AG04450 (cell line): ENCODE measurements around the gene COLQ. TPM values are rescaled to one million over a fixed set of nuclear protein-coding genes. Genes with fewer than 3 reads are reported as not detected.

ENCODE experiments used
- CTCF ChIA-PET: fragments of 300-600, 350-600 bp; formaldehyde crosslinking; extraction: SDS; loops from one replicate; lab custom pipeline; 2022; ENCODE audit warnings: antibody characterized with exemption, inconsistent platforms; lab: Charles Lee
- POLR2A ChIA-PET: fragments of 350-600 bp; formaldehyde crosslinking; extraction: SDS; loops from one replicate; lab custom pipeline; 2021; ENCODE audit warnings: antibody characterized with exemption, inconsistent platforms; lab: Yijun Ruan, JAX
- DNase-seq: peaks from one replicate; pipeline ENCODE4 v3.0.0-alpha.2; 2011; ENCODE audit warnings: low read depth, low spot score
- H3K27ac ChIP-seq: one replicate; pipeline ENCODE4 v1.5.1; 2012; ENCODE audit warnings: low read depth, low read length, control low read depth
- H3K27me3 ChIP-seq: one replicate; pipeline ENCODE4 v1.6.0; 2012; ENCODE audit warnings: low read length; ENCODE audit not compliant: control insufficient read depth, insufficient read depth
- H3K4me3 ChIP-seq: 2 replicates; pipeline ENCODE4 v1.5.1; 2011; ENCODE audit warnings: mild to moderate bottlenecking, low read depth, low read length, control low read depth
- H3K9me3 ChIP-seq: 2 replicates; pipeline ENCODE4 v1.5.1; 2012; ENCODE audit warnings: low read length; ENCODE audit not compliant: control insufficient read depth, insufficient read depth
- polyA plus RNA-seq: library from polyadenylated mRNA; depleted of rRNA; stranded (reverse); fragments of >200 nt; gene quantifications from 2 replicates; pipeline ENCODE4 v1.2.3, GENCODE V29; 2011
- TF ChIP-seq, protein P1 (sequence below): IDR thresholded peaks from 2 replicates; pipeline ENCODE4 v1.5.1; 2011; ENCODE audit warnings: low read depth, low read length, control low read depth, inconsistent platforms

The COLQ gene
- polyA plus RNA-seq, 1 experiment, result 0.95 TPM

DNA sequence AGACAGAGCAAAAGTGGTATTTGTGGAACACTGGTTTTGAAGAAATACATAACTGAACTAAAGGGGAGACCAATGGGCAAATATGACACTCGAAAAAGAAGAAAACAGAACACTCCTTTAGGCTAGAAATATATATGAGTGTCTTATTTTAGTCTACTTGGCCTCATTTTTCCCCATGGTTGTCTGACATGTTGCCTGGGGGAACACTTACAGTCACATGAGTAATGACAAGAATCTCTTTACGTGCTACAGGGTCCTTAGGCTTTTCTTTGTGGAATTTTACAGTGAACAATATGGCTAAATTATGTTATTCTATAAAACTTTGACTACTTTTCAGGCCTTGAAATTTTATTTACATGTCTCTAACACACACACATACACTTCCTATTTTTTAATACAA, 111.7 kb downstream of the COLQ start:
- TF ChIP-seq, protein P1, sequence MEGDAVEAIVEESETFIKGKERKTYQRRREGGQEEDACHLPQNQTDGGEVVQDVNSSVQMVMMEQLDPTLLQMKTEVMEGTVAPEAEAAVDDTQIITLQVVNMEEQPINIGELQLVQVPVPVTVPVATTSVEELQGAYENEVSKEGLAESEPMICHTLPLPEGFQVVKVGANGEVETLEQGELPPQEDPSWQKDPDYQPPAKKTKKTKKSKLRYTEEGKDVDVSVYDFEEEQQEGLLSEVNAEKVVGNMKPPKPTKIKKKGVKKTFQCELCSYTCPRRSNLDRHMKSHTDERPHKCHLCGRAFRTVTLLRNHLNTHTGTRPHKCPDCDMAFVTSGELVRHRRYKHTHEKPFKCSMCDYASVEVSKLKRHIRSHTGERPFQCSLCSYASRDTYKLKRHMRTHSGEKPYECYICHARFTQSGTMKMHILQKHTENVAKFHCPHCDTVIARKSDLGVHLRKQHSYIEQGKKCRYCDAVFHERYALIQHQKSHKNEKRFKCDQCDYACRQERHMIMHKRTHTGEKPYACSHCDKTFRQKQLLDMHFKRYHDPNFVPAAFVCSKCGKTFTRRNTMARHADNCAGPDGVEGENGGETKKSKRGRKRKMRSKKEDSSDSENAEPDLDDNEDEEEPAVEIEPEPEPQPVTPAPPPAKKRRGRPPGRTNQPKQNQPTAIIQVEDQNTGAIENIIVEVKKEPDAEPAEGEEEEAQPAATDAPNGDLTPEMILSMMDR, result no peak
- Histone ChIP-seq H3K27me3 (no peaks in the 10 kb centered on the region), H3K9me3 (no peaks in the 10 kb centered on the region), H3K27ac (no peak overlapping the region), H3K4me3 (no peak overlapping the region)
- POLR2A ChIA-PET, result no interaction called here
- no peak for DNase-seq
- CTCF ChIA-PET, result interaction anchor here (0.7 kb wide), 1 partner anchor 207 kb away, joined by 3 read pairs; no protein-coding TSS in a partner anchor

GRCh38 chr3:15409239-15409638, 112.3 kb downstream of the COLQ start:
- no peaks in the 10 kb centered on the region for H3K27me3 ChIP-seq
- ChIA-PET CTCF (interaction anchor here (0.7 to 3.2 kb wide), 2 partner anchors 141 to 206 kb away, joined by 3 to 43 read pairs; no protein-coding TSS in a partner anchor), POLR2A (no interaction called here)
- H3K27ac ChIP-seq, result no peak overlapping the region
- no peak overlapping the region for H3K4me3 ChIP-seq
- TF ChIP-seq, protein P1, result no peak
- DNase-seq, result no peak
- H3K9me3 ChIP-seq, result no peaks in the 10 kb centered on the region

- CTCF ChIA-PET, result interaction anchor here (0.6 to 6.0 kb wide), 66 partner anchors 9 to 479 kb away, joined by 3 to 247 read pairs (median 4); partner anchors contain the start of genes CAPN7 and SH3BP5
- Histone ChIP-seq H3K27me3 (no peaks in the 10 kb centered on the region), H3K27ac (no peak overlapping the region), H3K4me3 (no peak overlapping the region), H3K9me3 (no peaks in the 10 kb centered on the region)
- TF ChIP-seq, protein P1, result peak; percentile 68
- peak; percentile 23 for DNase-seq
- POLR2A ChIA-PET, result no interaction called here
These were observed 116.0 kb downstream of the COLQ start for GRCh38 chr3:15405448-15406050.

DNA sequence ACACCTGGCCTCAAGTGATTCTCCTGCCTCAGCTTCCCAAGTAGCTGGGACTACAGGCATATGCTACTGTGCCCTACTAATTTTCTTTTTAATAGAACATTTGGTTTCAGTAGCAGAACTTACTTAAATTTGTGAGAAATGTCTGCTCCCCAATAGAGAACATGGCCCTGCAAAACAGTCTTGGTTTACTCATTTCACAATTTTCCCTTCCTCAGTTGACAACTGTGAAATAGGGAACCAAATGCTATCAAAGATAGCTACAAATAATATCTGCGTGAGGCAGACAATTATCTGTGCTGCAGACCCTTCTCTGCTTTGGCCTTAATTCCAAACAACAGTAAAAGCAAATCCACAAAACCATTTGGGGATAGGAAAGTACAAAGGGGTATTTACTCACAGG, 116.7 kb downstream of the COLQ start:
- DNase-seq, result no peak
- POLR2A ChIA-PET, result no interaction called here
- Histone ChIP-seq H3K27me3 (no peaks in the 10 kb centered on the region), H3K4me3 (no peak overlapping the region), H3K9me3 (no peaks in the 10 kb centered on the region), H3K27ac (no peak overlapping the region)
- CTCF ChIA-PET, result interaction anchor here (0.6 to 6.0 kb wide), 57 partner anchors 10 to 478 kb away, joined by 3 to 247 read pairs (median 5); partner anchors contain the start of genes CAPN7 and SH3BP5
- TF ChIP-seq, protein P1, result no peak

DNA sequence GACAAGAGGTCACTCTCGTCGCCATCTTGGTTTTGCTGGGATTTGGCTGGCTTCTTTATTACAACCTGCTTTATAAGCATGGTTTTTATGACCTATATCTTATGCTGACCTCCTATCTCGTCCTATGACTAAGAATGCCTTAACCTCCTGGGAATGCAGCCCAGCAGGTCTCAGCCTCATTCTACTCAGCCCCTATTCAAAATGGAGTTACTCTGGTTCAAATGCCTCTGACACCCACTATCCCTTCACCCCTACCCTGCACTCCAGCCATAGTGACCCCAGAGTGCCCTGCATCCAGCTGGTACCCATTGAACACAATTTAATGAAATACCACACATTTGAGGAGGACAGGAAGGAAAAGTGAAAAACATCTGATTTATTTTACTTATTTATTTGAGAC, 117.5 kb downstream of the COLQ start:
- Histone ChIP-seq H3K27ac (no peak overlapping the region), H3K4me3 (no peak overlapping the region), H3K9me3 (no peaks in the 10 kb centered on the region), H3K27me3 (no peaks in the 10 kb centered on the region)
- ChIA-PET CTCF (interaction anchor here (1.2 to 6.0 kb wide), 7 partner anchors 27 to 300 kb away, joined by 4 to 247 read pairs (median 14); partner anchors contain the start of genes CAPN7 and SH3BP5), POLR2A (no interaction called here)
- DNase-seq, result no peak
- TF ChIP-seq, protein P1, result no peak
